Measurements from ENCODE around the gene ZBTB21. TPM values are rescaled to one million over a fixed set of nuclear protein-coding genes. Genes with fewer than 3 reads are reported as not detected.
"Not testable (repeated sequence)": the region's sequence is repeated elsewhere in the genome, so short reads cannot be mapped to it uniquely, and the experiment has no call there.

Gene ZBTB21
- total RNA-seq, 2 experiments from 2014 or later: 30.7 to 32.9 TPM

DNA sequence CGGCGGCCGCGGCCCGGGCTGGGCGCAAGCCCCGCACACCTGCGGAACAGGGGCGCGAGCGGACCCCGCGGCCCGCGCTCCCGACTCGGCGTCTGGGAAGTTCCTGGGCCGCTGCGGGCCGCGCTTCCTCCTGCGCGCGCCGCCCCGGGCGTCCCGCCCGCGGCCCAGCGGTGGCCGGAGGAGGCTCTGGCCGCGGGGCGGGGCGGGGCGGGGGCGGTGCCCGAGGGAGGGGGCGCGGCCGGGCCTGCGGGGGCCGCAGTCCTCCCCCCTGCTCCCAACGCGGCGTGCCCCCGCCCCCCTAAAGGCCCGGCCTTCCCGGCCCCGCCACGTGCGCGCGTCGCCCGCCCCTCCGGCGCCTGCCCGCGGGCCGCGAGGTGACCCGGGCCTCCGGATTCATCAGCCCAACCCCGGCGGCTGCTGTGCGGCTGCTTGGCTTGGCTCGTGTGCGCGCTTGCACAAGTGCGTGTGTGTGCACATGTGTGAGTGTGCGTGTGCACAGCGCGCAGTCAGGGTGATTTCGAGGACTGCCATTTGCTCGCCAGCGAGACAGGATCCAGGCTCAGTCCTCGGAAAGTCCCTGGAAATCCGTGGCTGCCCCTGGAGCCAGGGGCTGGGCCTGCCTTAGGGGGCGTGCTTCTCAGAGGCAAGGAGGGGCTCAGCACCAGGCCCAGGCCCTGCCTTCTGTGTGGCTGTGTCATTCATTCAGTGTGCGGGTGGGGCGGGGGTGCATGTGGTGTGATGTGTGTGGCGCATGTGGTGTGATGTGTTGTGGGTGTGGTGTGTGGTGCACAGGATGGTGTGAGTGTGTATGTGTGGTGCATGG lies 56.1 kb downstream of the ZBTB21 start, which contains the start of gene C2CD2:
Gene C2CD2 (minus strand): TSS at position 188 of the 823 bp plus-strand sequence. CDS start 370 bp downstream, outside the sequence.
- Mint-ChIP-seq H3K9me3 (ENCODE audit: low read depth) (no peaks in the 10 kb centered on the region), H3K4me1 (peaks cover 17% of the 10 kb centered on the region), H3K4me3 (peak within 1 kb of the TSS; percentile 38), H3K36me3 (ENCODE audit: low read depth) (no peaks in the 10 kb centered on the region), H3K27me3 (peaks cover 16% of the 10 kb centered on the region), H3K27ac (peak within 1 kb of the TSS; percentile 53)
- ChIA-PET POLR2A (no interaction called here), CTCF (no interaction called here)
- ATAC-seq (peak; percentile 52), DNase-seq (peak; percentile 39)
- intact Hi-C loops (cut with DNase I, micrococcal nuclease): no loop called here

DNA sequence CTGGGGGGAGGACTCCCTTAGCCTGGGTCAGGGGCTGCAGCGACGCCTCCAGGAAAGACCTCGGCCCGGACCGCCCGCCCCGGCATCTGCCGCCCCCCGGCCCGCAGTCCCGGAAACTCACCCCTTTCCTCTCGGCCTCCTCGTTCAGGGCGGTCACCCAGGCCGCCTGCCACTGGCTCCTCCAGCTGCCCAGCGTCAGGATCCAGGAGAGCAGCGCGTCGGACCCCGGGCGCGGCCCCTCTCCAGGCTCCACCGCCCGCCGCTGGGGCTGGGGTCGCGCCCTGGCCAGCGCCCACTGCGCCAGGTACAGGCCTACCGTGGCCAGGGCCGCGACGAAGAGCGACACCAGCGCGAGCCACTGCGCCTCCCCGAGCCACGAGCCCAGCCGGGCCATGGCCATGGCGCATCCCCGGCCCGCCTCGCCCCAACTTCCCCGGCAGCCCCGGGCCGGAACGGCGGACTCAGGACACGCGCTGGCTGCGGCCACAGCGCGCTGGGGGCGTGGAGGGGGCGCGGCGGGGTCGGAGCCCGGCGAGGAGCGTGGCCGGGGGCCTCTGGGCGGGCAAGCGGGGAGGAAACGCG lies 56.8 kb downstream of the ZBTB21 start:
- Mint-ChIP-seq H3K9me3 (ENCODE audit: low read depth) (no peaks in the 10 kb centered on the region), H3K4me1 (peaks cover 17% of the 10 kb centered on the region), H3K4me3 (peak overlapping the region; percentile 38), H3K27ac (no peak overlapping the region), H3K27me3 (peaks cover 16% of the 10 kb centered on the region), H3K36me3 (ENCODE audit: low read depth) (no peaks in the 10 kb centered on the region)
- POLR2A ChIA-PET: no interaction called here
- DNase-seq (peak; percentile 32), ATAC-seq (no peak)
- intact Hi-C loops (cut with DNase I, micrococcal nuclease): no loop called here
- CTCF ChIA-PET: no interaction called here

DNA sequence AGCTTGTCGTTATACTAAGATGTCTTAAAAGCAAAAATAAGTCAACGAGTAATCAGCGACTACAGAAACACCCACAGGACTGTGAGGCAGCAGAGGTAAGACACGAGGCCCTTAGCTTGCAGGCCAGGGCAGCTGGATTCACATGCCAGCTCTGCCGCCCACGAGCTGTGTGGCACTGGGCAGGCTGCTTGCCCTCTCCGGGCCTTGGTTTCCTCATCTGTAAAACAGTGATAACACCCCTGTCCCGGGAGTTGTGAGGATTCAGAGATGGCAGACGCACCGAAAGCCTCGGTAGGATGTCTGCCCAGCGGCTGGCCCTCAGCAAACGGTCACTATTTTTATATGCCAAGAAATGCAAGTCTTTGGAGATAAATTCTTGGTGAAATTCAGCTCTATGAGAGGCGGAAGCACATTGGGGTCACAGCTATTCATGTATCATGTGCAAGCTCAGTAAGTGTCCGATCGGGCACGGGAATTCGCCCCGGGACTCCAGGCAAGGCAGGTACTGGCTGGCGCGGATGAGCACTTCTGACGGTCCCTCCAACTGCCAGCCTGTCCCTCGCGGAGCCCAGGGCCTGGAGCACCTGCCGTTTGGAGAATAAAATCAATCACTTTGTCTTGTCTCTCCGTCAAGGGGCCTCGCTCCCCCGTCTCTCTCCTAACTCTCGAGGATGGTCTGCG lies 57.5 kb downstream of the ZBTB21 start:
- Mint-ChIP-seq H3K9me3 (ENCODE audit: low read depth) (no peaks in the 10 kb centered on the region), H3K27ac (no peak overlapping the region), H3K4me3 (peak overlapping the region; percentile 38), H3K27me3 (peaks cover 16% of the 10 kb centered on the region), H3K4me1 (peaks cover 17% of the 10 kb centered on the region), H3K36me3 (ENCODE audit: low read depth) (no peaks in the 10 kb centered on the region)
- CTCF ChIA-PET: interaction anchor here (0.6 kb wide), 1 partner anchor 32 kb away, joined by 4 read pairs; no protein-coding TSS in a partner anchor
- POLR2A ChIA-PET: no interaction called here
- DNase-seq: no peak
- intact Hi-C loops (cut with DNase I, micrococcal nuclease): no loop called here
- no peak for ATAC-seq

DNA sequence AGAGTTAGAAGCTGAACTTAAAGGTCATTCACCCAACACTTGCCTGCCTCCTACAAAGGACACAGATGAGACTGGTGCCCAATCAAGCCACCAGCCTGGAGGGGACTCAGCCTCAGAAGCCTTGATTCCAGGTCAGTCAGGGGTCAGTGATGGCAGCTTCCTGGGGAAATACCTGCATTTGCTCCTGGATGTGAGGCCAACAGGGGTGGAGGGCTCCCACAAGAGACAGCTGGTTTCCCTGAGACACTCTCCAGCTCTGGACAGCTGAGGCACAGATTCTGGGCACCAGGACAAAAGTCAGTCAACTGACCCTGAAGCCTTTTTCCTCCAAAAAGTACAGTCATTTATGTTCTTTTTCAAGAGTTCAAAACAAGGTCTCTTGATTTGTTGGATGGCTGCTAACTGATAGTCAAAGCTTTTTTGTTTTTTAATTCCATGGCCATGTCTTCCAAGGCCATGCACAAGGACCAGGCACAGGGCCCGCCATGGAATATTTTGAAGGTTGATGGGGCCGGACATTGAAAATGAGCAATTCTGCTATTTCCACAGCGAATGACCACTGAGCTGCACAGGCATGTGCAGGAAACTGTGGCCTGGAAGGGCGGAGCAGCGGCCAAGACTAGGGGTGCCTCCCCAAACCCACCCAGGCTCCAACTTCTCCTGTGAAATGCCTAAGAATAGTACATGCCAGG lies 58.1 kb downstream of the ZBTB21 start:
- H3K36me3 Mint-ChIP-seq (ENCODE audit: low read depth): no peaks in the 10 kb centered on the region
- DNase-seq: no peak
- peaks cover 11% of the 10 kb centered on the region for H3K4me1 Mint-ChIP-seq
- intact Hi-C loops (cut with DNase I, micrococcal nuclease): no loop called here
- CTCF ChIA-PET: interaction anchor here (0.6 kb wide), 1 partner anchor 32 kb away, joined by 4 read pairs; no protein-coding TSS in a partner anchor
- POLR2A ChIA-PET: interaction anchor here (0.6 kb wide), 1 partner anchor 24 kb away, joined by 5 read pairs; no protein-coding TSS in a partner anchor
- H3K9me3 Mint-ChIP-seq (ENCODE audit: low read depth): no peaks in the 10 kb centered on the region
- no peak overlapping the region for H3K27ac Mint-ChIP-seq
- H3K27me3 Mint-ChIP-seq: peaks cover 16% of the 10 kb centered on the region
- ATAC-seq: no peak
- peak overlapping the region; percentile 38 for H3K4me3 Mint-ChIP-seq

DNA sequence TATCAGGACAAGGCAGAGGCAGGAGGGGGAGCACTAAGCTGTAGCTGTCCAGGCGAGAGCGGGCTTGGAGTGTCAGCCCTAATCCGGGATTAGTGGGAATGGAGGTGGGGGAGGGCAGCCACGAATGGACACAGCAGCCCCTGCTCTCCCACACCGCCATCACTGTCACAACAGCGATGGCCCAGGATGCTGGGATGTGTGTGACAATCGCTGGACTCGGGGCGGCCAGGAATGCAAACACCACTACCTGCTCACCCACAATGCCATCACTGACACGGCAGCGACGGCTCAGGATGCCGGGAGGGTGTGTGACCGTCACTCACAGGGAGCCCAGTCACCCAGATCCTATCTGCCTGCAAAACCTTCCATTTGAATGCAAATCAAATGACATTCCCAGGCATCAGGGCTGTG lies 59.2 kb downstream of the ZBTB21 start:
- H3K36me3 Mint-ChIP-seq (ENCODE audit: low read depth): no peaks in the 10 kb centered on the region
- intact Hi-C loops (cut with DNase I, micrococcal nuclease): no loop called here
- no peak for DNase-seq
- ChIA-PET POLR2A (no interaction called here), CTCF (interaction anchor here (1.0 kb wide), 1 partner anchor 9 kb away, joined by 4 read pairs; no protein-coding TSS in a partner anchor)
- H3K27ac Mint-ChIP-seq: no peak overlapping the region
- H3K4me1 Mint-ChIP-seq: peaks cover 9% of the 10 kb centered on the region
- no peaks in the 10 kb centered on the region for H3K9me3 Mint-ChIP-seq (ENCODE audit: low read depth)
- peaks cover 16% of the 10 kb centered on the region for H3K27me3 Mint-ChIP-seq
- H3K4me3 Mint-ChIP-seq: no peak overlapping the region
- ATAC-seq: no peak

DNA sequence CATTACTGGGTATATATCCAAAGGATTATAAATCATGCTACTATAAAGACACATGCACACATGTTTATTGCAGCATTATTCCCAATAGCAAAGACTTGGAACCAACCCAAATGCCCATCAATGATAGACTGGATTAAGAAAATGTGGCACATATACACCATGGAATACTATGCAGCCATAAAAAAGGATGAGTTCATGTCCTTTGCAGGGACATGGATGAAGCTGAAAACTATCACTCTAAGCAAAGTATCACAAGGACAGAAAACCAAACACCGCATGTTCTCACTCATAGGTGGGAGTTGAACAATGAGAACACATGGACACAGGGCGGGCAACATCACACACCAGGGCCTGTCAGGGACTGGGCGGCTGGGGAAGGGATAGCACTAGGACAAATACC lies 60.5 kb downstream of the ZBTB21 start:
- H3K36me3 Mint-ChIP-seq (ENCODE audit: low read depth); H3K27ac Mint-ChIP-seq; ATAC-seq; H3K9me3 Mint-ChIP-seq (ENCODE audit: low read depth); H3K27me3 Mint-ChIP-seq; CTCF ChIA-PET; POLR2A ChIA-PET; intact Hi-C loops (cut with DNase I, micrococcal nuclease); DNase-seq; H3K4me1 Mint-ChIP-seq; H3K4me3 Mint-ChIP-seq: not testable (repeated sequence)

DNA sequence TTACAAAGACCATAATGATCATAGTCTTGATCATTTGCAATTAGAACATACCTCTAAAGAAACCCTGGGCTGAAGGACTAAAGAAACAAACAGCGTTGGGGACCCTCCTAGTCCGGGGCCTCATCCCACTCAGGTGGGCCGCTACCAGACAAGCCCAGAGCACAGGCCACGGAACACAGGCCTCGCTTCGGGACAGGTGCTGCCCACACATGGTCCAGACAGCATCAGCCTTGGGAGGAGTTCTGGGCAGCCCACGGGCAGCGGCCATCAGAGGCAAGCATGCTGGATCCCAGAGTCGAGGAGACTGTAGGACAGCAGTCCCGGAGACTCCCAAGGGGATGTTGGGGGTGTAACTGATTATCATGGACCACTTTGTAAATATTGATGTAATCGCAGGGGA lies 61.3 kb downstream of the ZBTB21 start:
- Mint-ChIP-seq H3K27ac (no peak overlapping the region), H3K27me3 (peaks cover 3% of the 10 kb centered on the region), H3K9me3 (ENCODE audit: low read depth) (no peaks in the 10 kb centered on the region), H3K4me3 (no peak overlapping the region), H3K4me1 (peaks cover 2% of the 10 kb centered on the region), H3K36me3 (ENCODE audit: low read depth) (no peaks in the 10 kb centered on the region)
- ChIA-PET POLR2A (no interaction called here), CTCF (interaction anchor here (0.6 kb wide), 1 partner anchor 48 kb away, joined by 3 read pairs; no protein-coding TSS in a partner anchor)
- DNase-seq (no peak), ATAC-seq (no peak)
- intact Hi-C loops (cut with DNase I, micrococcal nuclease): no loop called here

DNA sequence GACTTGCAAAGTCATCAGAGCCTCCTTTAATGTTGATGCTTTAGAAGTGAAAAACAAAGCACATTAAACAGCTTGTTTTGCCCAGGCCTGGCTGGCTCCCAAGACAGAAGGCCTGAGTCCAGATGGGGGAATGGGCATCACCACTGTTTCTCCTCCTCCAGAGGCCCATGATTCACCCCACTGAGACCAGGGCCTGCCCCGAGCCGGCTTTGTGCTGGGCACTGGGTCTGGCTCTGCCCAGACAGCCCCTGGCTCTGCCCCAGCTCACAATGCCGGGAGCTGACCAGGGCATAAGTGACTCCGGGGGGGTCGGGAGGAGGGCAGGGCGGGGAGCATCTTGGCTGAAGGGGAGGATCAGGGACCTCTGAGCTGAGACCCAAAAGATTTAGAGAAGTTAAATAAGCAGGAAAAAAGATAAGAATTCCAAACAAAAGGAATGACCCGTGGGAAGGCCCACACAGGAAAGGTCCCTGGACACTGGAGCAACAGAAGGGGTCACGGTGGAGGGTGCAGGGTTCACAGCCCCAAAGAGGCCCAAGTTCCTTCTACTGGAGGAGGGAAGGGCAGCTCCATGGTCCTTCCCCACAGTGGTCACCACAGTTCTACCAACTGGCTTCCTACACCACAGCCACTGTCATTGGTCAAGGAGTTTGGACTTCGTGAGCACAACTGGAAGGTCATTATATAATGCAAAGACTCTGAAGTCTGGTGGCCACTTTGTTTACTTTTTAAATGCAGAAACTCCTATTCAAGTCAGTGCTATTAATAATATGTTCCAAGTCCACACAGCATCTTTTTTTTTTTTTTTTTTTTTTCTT lies 61.9 kb downstream of the ZBTB21 start:
- no peaks in the 10 kb centered on the region for H3K9me3 Mint-ChIP-seq (ENCODE audit: low read depth)
- H3K4me1 Mint-ChIP-seq: peaks cover 2% of the 10 kb centered on the region
- H3K4me3 Mint-ChIP-seq: no peak overlapping the region
- ChIA-PET POLR2A (no interaction called here), CTCF (interaction anchor here (0.6 to 1.2 kb wide), 2 partner anchors 48 to 160 kb away, joined by 3 to 4 read pairs; no protein-coding TSS in a partner anchor)
- H3K36me3 Mint-ChIP-seq (ENCODE audit: low read depth): no peaks in the 10 kb centered on the region
- no peak for ATAC-seq
- no peak for DNase-seq
- intact Hi-C loops (cut with DNase I, micrococcal nuclease): no loop called here
- peaks cover 3% of the 10 kb centered on the region for H3K27me3 Mint-ChIP-seq
- H3K27ac Mint-ChIP-seq: no peak overlapping the region

DNA sequence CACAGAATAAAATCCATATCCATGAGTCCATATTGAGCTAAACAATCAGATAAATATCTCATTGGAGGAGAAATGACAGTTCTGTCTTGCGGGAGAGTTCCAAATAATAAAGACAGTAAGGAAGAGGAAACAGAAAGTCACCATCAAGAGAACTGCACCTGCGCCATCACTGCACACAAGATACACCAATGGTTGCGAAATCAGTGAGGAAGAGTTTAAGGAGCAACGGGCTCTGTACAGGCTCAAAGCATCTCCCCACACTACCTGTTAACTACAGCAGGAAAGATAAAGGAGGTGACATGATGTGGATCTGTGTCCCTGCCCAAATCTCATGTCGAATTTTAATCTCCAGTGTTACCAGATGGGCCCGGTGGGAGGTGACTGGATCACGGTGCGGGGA lies 64.2 kb downstream of the ZBTB21 start:
- Mint-ChIP-seq H3K4me3 (no peak overlapping the region), H3K4me1 (peaks cover 2% of the 10 kb centered on the region), H3K36me3 (ENCODE audit: low read depth) (no peaks in the 10 kb centered on the region), H3K27me3 (no peaks in the 10 kb centered on the region), H3K9me3 (ENCODE audit: low read depth) (no peaks in the 10 kb centered on the region), H3K27ac (no peak overlapping the region)
- no peak for ATAC-seq
- intact Hi-C loops (cut with DNase I, micrococcal nuclease): no loop called here
- DNase-seq: no peak
- POLR2A ChIA-PET: no interaction called here
- CTCF ChIA-PET: no interaction called here

DNA sequence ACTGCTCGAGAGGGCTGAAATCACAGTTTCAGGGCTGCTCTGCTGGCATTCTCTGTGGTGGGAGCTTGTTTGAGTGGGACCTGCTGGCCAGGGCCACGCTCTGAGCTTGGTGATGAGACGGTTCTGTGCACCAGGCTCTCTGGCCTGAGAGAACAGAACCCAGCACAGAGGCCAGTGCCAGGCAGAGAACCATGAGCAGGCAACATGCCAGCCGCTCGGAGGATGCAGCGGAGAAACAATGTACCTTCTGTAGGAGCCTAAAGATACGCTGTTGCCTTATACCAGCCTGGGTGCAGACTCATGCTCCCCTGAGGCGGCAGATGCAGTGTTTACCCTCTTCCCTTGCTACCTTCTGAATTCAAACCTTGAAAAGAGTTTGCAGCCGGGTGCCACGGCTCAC lies 66.3 kb downstream of the ZBTB21 start:
- Mint-ChIP-seq H3K36me3 (ENCODE audit: low read depth) (no peaks in the 10 kb centered on the region), H3K27me3 (no peaks in the 10 kb centered on the region), H3K4me3 (no peak overlapping the region), H3K9me3 (ENCODE audit: low read depth) (no peaks in the 10 kb centered on the region), H3K4me1 (peaks cover 2% of the 10 kb centered on the region), H3K27ac (no peak overlapping the region)
- ATAC-seq: no peak
- DNase-seq: no peak
- ChIA-PET POLR2A (no interaction called here), CTCF (no interaction called here)
- intact Hi-C loops (cut with DNase I, micrococcal nuclease): no loop called here

DNA sequence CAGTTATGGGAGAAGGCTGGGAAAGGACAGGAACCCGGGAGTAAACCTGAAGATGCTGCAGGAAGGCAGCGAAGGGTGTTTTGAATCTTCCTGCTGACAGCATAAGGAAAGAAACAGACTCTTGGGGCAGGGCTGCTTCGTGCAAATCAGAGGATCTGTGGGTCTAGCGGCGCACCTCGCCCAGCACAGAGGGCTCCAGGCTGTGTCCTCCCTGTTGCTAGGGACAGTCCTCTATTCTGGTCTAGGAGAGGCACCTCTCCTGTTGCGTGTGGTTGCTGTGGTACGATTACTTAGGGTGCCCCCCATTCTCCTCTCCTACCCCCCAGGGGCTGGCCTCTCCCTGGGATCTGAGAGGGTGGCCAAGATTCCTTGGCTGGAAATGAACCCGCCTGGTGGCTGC lies 67.7 kb downstream of the ZBTB21 start:
- H3K36me3 Mint-ChIP-seq (ENCODE audit: low read depth): no peaks in the 10 kb centered on the region
- no peak overlapping the region for H3K4me3 Mint-ChIP-seq
- CTCF ChIA-PET: no interaction called here
- DNase-seq (no peak), ATAC-seq (no peak)
- POLR2A ChIA-PET: no interaction called here
- H3K27ac Mint-ChIP-seq: no peak overlapping the region
- H3K27me3 Mint-ChIP-seq: no peaks in the 10 kb centered on the region
- intact Hi-C loops (cut with DNase I, micrococcal nuclease): no loop called here
- H3K9me3 Mint-ChIP-seq (ENCODE audit: low read depth): no peaks in the 10 kb centered on the region
- peaks cover 2% of the 10 kb centered on the region for H3K4me1 Mint-ChIP-seq

Data from activated CD4-positive, alpha-beta T cell treated with anti-CD3 and anti-CD28 coated beads for 36 hours (primary cell).